RWPE2 (cell line): Measurements from ENCODE around the gene GRP.

Source experiments
- ATAC-seq: fragments of 200-7000 bp; cut with Tn5 transposase; 3 replicates; pipeline ENCODE4 v1.9.1; 2021; ENCODE audit warnings: low read depth
- DNase-seq: peaks from one replicate; pipeline ENCODE4 v3.0.0-alpha.2; 2020; ENCODE audit warnings: low spot score
- H3K27ac ChIP-seq: fragments of 450-650 bp; 2 replicates; pipeline ENCODE4 v1.5.1; 2017; ENCODE audit warnings: mild to moderate bottlenecking; ENCODE audit not compliant: poor library complexity, severe bottlenecking
- H3K27me3 ChIP-seq: fragments of 250-450 bp; sonication (Bioruptor Pico); 2 replicates; pipeline ENCODE4 v1.5.1; 2021; ENCODE audit warnings: mild to moderate bottlenecking, moderate library complexity; ENCODE audit not compliant: insufficient read depth, poor library complexity, severe bottlenecking
- H3K36me3 ChIP-seq: fragments of 250-450 bp; sonication (Bioruptor Pico); 2 replicates; pipeline ENCODE4 v1.5.1; 2020; ENCODE audit warnings: low read depth, mild to moderate bottlenecking, moderate library complexity
- H3K4me1 ChIP-seq: fragments of 250-450 bp; sonication (Bioruptor Pico); 2 replicates; pipeline ENCODE4 v1.5.1; 2021; ENCODE audit warnings: mild to moderate bottlenecking, moderate library complexity; ENCODE audit not compliant: insufficient read depth, poor library complexity, severe bottlenecking
- H3K4me3 ChIP-seq: fragments of 250-450 bp; sonication (Bioruptor Pico); 2 replicates; pipeline ENCODE4 v1.5.1; 2021; ENCODE audit warnings: mild to moderate bottlenecking, moderate library complexity; ENCODE audit not compliant: severe bottlenecking
- H3K9me3 ChIP-seq: fragments of 250-450 bp; sonication (Bioruptor Pico); 2 replicates; pipeline ENCODE4 v1.5.1; 2021; ENCODE audit warnings: mild to moderate bottlenecking, moderate library complexity; ENCODE audit not compliant: severe bottlenecking
- CTCF ChIP-seq: fragments of 450-650 bp; IDR thresholded peaks from one replicate; pipeline ENCODE4 v1.5.1; 2017; ENCODE audit warnings: mild to moderate bottlenecking, moderate library complexity; ENCODE audit not compliant: poor library complexity, severe bottlenecking

The GRP gene

GRCh38 chr18:59263661-59264060 lies 43.7 kb downstream of the GRP start:
- H3K36me3 ChIP-seq: no peaks in the 10 kb centered on the region
- no peak for TF ChIP-seq CTCF
- H3K4me3 ChIP-seq: no peak overlapping the region
- H3K9me3 ChIP-seq: no peaks in the 10 kb centered on the region
- no peak for DNase-seq
- H3K4me1 ChIP-seq: no peaks in the 10 kb centered on the region
- H3K27me3 ChIP-seq: peaks cover 62% of the 10 kb centered on the region
- no peak overlapping the region for H3K27ac ChIP-seq
- peak; percentile 29; the same call in 1 of the 3 replicates for ATAC-seq

- Histone ChIP-seq H3K36me3 (no peaks in the 10 kb centered on the region), H3K4me3 (no peak overlapping the region), H3K27ac (no peak overlapping the region), H3K27me3 (peaks cover 66% of the 10 kb centered on the region), H3K4me1 (no peaks in the 10 kb centered on the region), H3K9me3 (no peaks in the 10 kb centered on the region)
- TF ChIP-seq CTCF: no peak
- peak; percentile 18; the same call in 1 of the 3 replicates for ATAC-seq
- DNase-seq: no peak
These were observed 44.2 kb downstream of the GRP start for GRCh38 chr18:59264121-59264571.

GRCh38 chr18:59264651-59265245 lies 44.8 kb downstream of the GRP start:
- no peak overlapping the region for H3K4me3 ChIP-seq
- H3K4me1 ChIP-seq: no peaks in the 10 kb centered on the region
- H3K27ac ChIP-seq: no peak overlapping the region
- TF ChIP-seq CTCF: no peak
- no peak for DNase-seq
- no peaks in the 10 kb centered on the region for H3K9me3 ChIP-seq
- peaks cover 72% of the 10 kb centered on the region for H3K27me3 ChIP-seq
- no peaks in the 10 kb centered on the region for H3K36me3 ChIP-seq
- no peak for ATAC-seq

- DNase-seq (no peak), ATAC-seq (peak; percentile 70)
- Histone ChIP-seq H3K4me1 (no peaks in the 10 kb centered on the region), H3K9me3 (no peaks in the 10 kb centered on the region), H3K27ac (no peak overlapping the region), H3K27me3 (peaks cover 79% of the 10 kb centered on the region), H3K36me3 (no peaks in the 10 kb centered on the region), H3K4me3 (peak overlapping the region; percentile 20)
- TF ChIP-seq CTCF: no peak
These were observed 45.5 kb downstream of the GRP start for GRCh38 chr18:59265246-59265973.

GRCh38 chr18:59265974-59266369 lies 46.0 kb downstream of the GRP start:
- no peak for ATAC-seq
- Histone ChIP-seq H3K9me3 (no peaks in the 10 kb centered on the region), H3K27me3 (peaks cover 84% of the 10 kb centered on the region), H3K4me1 (no peaks in the 10 kb centered on the region), H3K27ac (no peak overlapping the region), H3K4me3 (no peak overlapping the region), H3K36me3 (no peaks in the 10 kb centered on the region)
- DNase-seq: no peak
- no peak for TF ChIP-seq CTCF
